HG03103 (cell line): ENCODE data around the gene NACA.
"Not testable (repeated sequence)": the region's sequence is repeated elsewhere in the genome, so short reads cannot be mapped to it uniquely, and the experiment has no call there.

Source experiments
- ATAC-seq: cut with Tn5 transposase; IDR thresholded peaks from one replicate; pipeline ENCODE4 v1.9.1; 2021; ENCODE audit warnings: low read depth; ENCODE audit not compliant: unreplicated experiment

Gene NACA

DNA sequence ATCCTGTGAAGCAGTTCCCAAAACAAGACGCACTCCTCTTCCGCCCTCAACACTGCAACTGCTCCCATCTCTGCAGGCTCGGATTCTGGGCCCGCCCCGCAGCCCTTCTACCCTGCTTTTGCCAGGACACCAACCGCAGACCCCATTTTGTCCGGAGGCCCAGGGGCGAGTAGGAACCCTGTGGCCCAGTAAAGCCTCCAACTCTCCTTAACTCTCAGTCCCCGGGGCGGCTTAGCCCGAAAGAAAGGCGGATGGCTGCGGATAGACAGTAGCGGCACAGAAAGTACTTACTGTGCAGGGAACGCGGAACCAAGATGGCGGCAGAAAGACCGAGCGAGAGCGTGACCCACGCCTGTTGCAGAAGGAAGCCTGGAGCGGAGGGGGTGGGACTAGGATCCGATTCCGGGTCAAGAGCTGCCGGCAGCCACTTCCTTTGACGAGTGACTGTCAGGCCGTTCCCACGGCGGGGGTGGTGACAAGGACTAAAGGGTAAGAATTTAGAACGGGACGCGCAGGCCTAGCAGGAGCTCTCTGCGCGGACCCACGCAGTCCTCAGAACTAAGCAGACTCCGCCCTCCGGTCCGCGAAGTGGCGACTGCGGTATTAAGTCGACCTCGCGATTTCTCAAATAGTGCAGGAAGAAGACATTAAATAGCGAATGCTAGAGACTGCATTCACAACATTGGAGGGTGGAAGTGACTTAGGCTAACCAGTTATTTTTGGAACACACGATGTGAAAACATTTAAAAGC is at the start of gene NACA:
NACA (minus strand) TSS at position 328 of the 751 bp plus-strand sequence. CDS start 778 bp downstream, outside the sequence.
- ATAC-seq, result peak; percentile 95

DNA sequence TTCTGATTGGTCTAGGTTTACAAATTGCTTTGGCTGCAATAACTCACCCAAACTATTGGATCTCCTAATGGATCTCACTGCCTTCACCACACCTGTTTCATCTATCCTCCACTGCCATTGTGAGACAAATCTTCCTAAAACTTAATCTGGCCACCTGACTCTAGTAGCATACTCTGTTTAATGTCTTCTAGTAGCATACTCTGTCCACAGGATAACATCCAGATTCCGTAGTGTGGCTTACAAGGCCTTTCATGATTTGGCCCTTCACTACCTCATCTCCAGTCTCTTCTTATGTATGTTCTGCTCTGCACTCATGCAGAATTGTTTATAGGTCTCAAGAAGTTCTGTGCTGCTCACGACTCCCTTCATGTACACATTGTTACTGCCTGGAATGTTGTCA is 48.0 kb upstream of the NACA start:
- no peak for ATAC-seq

DNA sequence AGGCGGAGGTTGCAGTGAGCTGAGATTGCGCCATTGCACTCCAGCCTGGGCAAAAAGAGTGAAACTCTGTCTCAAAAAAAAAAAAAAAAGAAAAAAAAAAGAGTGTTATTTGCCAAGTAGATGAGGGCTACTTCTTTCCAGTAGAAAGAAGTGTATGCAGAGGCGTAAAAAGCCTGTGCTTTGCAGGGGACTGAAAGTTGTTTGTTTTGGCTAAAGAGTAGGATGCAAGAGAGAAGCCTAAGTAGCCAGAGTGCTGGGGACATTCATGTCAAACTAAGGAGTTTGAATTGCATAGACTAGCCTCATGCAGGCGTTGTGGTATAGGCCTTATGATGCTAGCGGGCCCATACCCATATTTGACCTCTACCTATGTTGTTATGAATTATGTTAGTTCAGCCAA is 47.5 kb upstream of the NACA start:
- ATAC-seq, result no peak

DNA sequence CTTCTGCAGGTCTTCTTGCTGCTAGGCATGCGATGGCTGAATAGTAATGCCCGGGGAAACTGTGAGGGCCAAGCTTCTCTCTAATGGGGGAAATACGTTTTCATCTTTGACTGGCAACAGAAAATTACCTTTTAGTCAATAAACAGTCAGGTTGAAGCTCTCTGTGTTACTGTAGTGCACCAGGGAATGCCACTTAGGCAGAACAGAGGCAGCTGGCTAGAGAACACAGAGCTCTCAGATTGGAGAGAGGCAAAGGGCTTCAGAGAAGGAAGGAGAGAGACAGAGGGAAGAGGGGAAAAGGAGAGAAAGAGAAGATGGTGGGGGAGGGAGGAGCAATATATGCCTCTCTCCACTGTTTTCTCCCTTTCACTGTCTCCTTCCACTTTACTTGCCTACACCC is 44.8 kb upstream of the NACA start:
- no peak for ATAC-seq

DNA sequence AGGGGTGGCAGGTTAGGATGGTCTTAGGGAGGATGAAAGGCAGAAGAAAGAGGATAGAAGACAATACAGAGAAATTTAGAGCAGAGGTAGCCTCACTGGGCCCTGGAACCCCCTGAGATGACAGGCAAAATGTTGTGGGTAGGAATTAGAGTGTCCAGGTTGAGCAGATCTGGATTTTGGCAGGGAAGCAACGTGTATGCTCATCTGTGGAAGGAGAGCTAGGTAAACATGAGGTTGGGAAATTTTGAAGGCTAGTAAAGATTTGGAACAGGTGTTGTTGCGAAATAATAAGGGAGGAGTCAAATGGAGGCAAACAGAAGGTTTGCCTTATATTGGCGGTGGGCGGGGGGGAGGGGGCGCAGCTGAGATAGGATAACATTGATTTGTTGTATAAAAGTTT is 43.3 kb upstream of the NACA start:
- no peak for ATAC-seq

DNA sequence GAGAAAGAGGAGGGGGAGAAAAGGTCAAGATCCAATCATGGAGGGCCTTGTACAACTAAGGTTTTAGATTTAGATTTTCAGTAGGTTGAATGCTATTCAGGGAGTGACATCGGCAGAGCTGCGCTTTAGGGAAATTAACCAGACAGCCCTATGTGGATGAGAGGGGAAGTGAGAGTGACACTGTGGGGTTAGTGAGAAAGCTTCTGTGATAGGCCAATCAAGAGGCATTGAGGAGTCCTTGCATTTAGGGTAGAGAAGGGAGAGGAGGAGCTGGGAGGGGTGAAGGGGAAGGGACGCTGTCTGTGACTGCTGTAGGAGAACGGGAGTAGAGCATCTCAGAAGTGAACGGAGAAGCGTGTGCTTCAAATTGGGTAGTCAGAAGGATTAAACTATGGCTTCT is 41.4 kb upstream of the NACA start:
- peak; percentile 98 for ATAC-seq

DNA sequence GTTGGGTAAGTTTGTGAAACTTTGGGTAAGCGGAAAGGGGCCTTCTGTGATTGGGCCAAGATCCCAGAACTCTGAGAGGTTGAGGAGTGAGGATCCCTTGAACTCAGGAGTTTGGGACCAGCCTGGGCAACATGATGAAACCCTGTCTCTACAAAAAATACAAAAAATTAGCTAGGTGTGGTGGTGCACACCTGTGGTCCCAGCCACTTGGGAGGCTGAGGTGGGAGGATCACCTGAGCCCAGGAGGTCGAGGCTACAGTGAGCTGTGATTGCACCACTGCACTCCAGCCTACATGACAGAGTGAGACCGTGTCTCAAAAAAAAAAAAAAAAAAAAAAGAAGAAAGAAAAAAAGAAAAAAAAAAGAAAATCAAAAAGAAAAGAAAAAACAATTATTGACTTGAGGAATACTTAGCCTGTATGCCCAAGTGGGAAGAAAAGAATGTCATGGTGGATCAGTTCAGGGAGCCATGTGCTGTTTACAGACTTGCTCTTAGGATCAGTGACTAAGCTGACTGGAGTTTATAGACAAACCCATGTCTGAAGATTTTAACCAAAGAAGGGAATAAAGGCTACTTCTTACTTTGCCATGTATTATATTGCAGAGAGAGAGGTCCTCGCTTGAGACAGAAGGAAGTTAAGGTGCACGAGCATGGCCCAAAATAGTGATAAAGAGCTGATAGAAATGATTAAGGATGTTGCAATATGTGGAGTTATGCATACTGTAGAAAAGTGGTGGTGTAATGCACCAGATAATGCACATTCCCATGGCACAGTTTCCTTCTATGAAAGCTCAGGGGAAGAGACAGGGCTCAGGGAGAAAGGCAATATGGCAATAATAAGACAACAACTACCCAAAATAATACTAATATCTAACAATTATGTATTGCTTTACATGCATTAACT is 38.9 kb upstream of the NACA start:
- ATAC-seq, result no peak

DNA sequence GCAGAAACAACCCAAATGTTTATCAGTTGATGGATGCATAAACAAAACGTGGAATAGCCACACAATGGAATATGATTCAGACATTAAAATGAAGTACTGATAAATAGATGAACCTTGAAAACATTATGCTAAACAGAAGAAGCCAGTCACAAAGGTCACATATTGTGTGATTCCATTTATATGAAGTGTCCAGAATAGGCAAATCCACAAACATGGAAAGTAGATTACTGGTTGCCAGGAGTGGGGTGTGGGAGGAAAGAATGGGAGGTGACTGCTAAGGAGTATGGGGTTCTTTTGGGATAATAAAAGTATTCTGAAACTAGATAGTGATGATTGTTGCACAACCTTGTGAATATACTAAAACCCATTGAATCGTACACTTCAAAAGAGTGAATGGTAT is 36.7 kb upstream of the NACA start:
- ATAC-seq, result no peak

DNA sequence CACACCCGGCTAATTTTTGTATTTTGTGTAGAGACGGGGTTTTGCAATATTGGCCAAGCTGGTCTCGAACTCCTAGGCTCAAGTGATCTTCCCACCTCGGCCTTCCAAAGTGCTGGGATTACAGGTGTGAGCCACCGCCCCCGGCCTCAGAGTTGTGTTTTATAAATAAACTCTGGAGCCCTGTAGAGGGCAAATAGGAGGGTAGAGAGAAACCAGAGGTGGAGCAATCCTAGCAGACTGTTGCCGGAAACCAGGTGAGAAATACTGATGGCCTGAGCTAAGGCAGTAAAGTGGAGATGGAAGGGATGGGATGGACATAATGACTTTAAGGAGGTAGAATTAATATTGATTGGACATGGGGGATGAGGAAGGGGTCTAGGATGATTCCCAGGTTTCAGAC is 35.4 kb upstream of the NACA start:
- no peak for ATAC-seq

DNA sequence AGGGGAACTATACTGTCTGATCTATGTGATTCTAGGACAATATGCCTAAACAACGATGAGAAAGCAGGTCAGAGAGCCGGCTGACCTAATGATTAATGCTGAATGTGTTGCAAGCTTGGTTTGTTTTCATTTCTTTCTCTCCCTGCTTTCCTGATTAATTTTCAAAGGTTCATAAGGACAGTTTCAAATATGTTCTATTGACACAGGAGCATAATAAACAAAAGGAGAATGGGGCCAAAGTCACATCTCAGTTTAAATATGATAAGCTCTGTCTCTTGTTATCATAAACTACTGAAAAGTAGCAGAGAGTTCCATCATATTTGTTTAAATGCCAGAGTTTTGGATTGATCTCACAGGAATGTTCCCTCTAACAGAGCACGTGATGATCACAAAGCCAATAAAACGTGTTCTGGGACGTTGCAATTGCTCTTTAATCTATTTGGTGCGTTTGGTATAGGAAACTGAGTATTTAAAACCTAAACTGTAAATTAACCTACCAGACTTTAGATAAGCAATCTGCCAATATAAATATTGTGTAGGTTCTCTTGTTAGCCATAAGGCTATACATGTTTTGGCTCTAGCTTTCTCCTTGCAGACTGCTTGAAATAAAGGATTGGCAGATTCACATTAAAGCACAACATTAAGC is 34.3 kb upstream of the NACA start:
- no peak for ATAC-seq

DNA sequence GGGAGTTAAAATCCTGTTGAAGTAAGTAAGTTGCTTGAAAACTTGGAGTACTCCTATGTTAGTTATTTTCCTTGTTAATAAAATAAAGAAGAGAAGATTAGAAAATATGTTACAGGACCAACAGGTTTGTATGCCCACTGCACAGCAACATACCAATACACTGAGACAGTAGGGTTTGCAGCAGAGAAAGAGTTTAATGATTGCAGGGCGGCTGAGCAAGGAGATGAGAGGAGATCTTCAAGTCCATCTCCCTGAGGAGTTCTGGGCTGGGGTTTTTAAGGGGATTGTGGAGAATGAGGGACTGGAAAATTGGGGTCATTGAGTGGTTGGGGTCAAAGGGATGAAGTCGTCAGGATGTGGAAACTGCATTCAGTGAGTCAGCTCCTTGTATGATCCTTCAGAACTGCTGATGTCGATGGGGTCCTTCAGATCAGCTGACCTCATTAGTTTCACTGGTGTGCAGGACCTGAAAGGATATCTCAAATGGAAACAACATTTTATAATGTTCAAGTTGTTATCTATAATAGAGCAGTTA is 33.7 kb upstream of the NACA start:
- ATAC-seq, result no peak

DNA sequence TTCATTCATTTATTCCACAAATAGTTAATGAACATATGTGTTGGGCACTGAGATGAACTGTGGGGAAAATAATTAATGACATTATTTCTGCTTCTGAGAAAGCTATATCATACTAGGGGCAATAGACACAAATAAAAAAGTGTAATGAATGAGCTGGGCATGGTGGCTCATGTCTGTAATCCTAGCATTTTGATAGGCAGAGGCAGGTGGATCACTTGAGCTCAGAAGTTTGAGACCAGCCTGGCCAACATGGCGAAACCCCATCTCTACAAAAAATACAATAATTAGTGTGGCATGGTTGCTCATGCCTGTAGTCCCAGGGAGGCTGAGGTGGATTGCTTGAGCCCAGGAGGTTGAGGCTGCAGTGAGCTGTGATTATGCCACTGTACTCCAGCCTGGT is 32.9 kb upstream of the NACA start:
- ATAC-seq, result not testable (repeated sequence)

DNA sequence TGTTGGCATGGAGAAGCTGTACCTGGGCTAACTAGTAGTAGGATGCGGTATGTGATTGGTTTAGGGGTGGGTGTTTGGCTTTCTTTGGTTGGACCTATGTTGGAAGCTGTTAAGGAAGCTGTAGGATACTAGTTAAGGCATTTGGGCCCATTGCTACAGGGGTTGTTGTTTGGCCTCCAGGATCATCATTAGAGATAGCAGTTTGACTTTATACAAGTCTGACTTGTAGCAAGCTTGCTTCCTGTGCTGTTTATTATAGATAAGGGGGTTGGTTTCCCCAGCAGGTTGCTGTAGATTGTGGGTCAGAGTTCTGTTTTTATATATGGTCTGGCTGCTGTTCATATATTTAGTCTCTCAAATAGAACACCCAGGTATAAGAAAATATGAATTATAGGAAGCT is 28.5 kb upstream of the NACA start:
- ATAC-seq, result no peak

DNA sequence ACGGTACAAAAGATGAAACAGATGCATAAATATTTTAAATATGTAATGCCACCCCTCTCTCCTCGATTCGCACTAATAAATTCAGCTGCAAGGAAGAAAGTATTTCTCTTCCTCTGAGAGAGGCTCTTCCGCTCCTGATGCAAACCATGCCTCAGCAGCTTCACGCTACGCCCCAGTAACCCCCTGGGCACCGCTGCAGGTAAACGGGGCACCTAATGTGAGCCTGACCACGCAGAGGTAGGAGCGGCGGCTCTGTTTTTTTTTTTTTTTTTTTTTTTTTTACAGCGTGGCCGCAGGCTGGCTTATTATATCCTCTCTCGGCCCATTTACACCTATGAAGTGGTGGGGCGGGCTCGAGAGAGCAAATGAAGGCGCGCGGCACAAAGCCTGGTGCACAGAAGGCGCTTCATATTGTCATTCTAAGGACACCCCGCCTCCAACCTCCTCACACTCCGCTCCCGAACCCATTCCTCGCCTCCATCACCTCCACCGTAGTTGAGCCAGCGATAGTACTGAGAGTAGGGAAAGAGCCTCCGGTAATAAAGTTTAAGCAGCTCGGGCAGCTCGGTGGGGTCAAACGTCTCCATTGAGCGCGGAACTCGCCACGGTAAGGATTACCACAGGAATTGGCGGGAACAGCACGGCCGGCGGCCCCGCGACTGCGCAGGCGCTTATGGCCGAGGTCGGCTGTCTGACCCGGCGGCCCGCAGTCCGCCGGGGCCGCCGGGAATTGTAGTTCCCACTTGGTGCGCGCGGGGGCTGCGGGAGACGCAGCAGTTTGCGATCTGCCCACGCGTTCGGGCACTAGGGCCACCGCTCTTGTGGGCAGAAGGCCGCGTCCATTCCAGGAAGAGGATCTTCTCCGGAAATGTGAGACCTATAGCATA is 26.9 kb upstream of the NACA start, which contains the start of gene PRIM1:
PRIM1 (minus strand) TSS at position 612 of the 887 bp plus-strand sequence; CDS start at position 587, 25 bp downstream.
- peak; percentile 65 for ATAC-seq

DNA sequence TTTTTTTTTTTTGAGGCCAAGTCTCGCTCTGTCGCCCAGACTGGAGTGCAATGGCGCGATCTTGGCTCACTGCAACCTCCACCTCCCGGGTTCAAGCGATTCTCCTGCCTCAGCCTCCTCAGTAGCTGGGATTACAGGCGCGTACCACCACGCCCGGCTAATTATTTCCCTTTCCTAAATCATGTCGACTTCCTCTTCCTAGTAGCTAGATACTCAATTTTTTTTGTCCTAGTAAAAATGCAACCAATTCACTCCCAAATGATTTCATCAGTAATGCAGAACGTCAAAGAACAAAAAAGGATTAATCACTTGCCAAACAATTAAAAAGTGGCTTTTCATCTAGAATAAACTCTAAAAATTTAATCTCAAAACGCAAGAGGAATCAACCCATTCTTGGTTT is 25.5 kb upstream of the NACA start:
- ATAC-seq, result not testable (repeated sequence)

DNA sequence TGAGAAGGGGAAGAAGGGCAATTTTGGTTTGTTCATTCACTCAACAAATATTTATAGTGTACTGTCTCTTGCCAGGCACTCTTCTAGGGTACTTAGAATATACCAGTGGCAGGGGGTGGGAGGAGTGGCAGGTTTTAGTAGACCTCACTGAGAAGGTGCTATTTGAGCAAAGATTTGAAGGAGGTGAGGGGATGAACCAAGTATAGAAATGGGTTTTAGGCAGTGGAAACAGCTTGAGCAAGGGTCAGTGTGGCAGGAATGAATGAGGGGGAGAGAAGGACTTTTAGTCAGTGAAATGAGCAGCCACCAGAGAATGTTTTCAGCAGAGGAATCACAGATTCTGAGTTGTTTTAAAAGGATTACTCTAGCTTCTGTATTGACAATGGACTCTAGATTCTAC is 24.8 kb upstream of the NACA start:
- no peak for ATAC-seq

DNA sequence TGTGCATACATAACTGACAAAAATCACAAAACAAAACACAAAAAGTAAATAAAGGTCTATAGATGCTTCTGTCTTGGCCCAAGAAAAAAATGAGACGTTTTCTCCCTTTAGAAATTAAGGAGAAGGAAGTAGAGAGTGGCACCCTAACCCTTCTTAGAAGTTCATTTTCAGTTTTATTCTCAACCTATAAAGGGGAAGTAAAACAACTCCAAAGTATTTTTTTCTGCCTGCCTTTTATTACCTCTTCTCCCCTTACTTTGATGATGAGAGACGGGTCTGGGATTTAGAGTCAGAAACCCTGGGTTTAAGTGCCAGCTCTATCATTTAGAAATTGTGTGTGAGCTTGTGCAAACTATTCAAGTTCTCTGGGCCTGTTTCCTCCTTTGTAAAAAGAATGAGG is 24.3 kb upstream of the NACA start:
- no peak for ATAC-seq

DNA sequence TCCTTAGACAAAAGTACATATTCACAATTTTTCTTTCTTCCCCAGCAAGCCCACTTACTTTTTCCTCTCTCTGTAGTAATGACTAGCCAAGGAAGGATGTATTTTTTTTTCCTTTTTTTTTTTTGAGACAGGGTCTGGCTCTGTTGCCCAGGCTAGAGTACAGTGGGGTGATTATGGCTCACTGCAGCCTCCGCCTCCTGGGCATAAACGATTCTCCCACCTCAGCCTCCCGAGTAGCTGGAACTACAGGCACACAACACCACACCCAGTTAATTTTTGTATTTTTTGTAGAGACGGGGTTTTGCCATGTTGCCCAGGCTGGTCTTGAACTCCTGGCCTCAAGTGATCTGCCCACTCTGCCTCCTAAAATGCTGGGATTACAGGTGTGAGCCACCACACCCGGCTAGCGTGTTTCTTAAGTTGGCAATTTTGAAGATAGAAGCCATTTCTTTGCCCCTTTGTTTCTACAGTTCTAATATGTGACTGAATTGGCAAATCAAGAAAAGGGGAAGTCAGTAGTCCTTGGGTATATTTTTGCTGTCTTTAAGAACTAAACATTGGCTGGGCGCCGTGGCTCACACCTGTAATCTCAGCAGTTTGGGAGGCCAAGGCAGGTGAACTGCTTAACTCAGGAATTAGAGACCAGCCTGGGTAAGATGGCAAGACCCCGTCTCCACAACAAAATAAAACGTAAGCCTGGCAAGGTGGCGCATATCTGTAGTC is 3.2 kb upstream of the NACA start:
- no peak for ATAC-seq

DNA sequence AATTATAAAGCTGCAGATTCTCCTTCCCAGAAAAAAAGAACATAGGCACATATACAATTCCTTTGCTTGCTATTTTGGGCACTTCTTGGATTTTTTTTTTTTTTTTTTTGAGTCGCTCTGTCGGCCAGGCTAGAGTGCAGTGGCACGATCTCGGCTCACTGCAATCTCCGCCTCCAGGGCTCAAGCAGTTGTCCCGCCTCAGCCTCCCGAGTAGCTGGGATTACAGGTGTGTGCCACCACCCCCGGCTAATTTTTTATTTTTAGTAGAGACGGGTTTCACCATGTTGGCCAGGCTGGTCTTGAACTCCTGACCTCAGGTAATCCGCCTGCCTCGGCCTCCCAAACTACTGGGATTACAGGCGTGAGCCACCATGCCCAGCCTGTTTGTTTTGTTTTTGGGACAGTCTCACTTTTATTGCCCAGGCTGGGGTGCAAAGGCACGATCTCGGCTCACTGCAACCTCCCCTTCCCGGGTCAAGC is 1.1 kb upstream of the NACA start:
- not testable (repeated sequence) for ATAC-seq
